Measurements from ENCODE around the gene CNPY3.
"Not testable (repeated sequence)": the region's sequence is repeated elsewhere in the genome, so short reads cannot be mapped to it uniquely, and the experiment has no call there.

Gene CNPY3

GRCh38 chr6:42928986-42929820 lies at the start of gene CNPY3:
Gene CNPY3, plus strand, starts transcription at chr6:42929480. Its CDS starts 91 bp downstream, at chr6:42929571.
- DNase-seq = peak; percentile 32

GRCh38 chr6:42880240-42880817 lies 49.0 kb upstream of the CNPY3 start:
- not testable (repeated sequence) for DNase-seq

GRCh38 chr6:42880871-42881270 lies 48.4 kb upstream of the CNPY3 start:
- DNase-seq = not testable (repeated sequence)

- no peak for DNase-seq
These were observed 43.6 kb upstream of the CNPY3 start for GRCh38 chr6:42885702-42886101.

GRCh38 chr6:42888201-42888600 lies 41.1 kb upstream of the CNPY3 start:
- DNase-seq = not testable (repeated sequence)

DNA sequence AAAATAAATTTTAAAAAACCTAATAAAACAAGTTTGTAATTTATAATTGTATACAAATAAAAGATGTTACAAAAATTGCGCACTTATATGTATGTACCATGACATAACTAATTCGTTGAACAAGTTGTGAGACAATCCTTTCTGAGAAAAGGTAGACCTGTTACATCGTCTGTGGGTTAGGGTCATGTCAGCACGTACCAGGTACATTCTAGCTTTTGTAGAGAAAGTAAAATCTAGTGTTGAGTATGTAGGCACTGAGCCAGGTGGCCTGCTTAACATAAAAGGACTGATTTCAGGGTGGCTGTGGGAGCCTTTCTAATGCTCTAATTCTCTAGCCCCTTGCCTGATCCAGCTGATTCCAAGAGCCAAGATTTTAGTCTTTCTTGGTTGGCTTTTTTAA lies 39.5 kb upstream of the CNPY3 start:
- DNase-seq = no peak

DNA sequence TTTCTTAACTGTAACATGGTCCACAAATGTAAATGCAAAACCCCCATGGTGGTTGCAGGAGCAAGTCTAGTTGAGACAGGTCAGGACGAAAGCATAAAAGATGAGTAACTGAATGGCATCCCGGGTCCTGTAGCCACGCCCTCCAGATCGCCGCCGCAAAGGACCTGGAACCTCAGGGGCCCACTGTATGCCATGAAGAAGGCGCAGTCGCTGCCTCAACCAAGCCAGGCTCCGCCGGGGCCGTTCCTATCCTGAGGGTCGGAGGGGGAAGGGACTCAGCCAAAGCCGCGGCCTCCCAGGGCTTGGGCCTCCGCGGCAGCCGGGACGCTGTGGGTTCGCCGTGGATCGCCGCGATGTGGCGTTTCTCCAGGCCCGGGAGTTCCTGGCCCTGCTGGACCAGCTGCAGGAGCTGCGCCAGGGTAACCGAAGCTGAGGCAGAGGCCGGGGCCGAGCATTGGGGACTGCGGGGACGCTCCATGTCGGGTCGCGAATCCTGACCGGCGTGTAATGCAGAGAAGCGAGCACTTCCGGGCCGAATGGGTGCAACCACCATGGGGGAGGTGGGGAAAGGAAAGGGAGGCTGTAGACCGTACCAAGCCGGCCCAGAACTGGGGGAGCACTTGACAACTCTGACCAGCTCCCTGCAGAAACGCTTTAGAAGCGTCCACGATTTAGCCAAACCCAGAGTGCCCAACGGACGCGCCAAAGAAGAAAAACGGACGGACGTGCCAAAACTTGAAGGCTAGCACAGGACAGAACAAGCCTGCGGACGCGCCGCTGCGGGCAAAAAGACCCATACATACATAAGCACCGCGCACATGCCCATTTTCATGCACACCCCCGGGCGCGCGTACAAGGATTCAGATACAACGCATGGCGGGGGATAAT lies 38.7 kb upstream of the CNPY3 start:
- DNase-seq = no peak

DNA sequence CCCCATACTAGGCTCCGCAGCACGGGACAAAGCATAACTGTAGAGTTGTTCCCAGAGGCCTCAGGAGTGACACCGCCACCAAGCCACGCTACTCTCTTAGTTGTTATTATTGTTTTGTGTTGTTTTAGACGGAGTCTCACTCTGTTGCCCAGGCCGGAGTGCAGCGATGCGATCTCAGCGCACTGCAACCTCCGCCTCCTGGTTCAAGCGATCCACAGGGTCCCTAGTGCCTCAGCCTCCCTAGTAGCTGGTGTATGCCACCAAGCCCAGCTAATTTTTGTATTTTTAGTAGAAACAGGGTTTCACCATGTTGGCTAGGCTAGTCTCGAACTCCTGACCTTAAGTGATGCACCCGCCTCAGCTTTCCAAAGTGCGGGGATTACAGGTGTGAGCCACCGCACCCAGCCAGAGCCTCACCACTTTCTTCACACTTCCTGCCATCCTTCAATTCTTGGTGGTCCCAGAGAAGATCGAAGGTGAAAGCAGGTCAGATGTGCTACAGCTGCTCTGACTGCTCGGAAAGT lies 38.0 kb upstream of the CNPY3 start:
- DNase-seq = no peak

GRCh38 chr6:42894041-42894828 lies 35.0 kb upstream of the CNPY3 start:
- not testable (repeated sequence) for DNase-seq

DNA sequence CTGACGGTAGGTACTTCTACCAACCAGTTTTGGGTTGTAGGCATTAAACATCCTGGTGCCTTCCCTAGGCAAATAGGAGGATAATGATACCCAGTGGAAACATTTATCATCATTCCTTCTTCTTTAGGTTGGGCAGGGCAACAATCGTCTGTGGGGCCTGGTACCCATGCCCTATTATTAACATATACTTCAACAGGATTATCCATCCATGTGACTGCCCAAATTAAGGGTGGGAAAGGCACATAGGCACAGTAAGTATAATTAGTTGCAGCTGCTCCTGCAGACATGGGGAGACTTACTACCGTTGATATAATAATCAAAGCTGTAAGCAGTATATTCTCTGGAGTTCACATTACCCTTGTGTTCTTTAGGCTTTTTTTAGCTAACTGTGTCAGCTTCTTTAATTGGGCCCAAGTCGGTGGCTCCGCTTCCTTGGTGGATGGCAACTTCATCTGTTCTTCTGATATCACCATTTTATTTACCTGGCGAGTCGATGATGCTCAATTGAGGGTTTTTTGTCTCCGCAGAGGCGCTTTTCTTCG lies 33.0 kb upstream of the CNPY3 start:
- no peak for DNase-seq

DNA sequence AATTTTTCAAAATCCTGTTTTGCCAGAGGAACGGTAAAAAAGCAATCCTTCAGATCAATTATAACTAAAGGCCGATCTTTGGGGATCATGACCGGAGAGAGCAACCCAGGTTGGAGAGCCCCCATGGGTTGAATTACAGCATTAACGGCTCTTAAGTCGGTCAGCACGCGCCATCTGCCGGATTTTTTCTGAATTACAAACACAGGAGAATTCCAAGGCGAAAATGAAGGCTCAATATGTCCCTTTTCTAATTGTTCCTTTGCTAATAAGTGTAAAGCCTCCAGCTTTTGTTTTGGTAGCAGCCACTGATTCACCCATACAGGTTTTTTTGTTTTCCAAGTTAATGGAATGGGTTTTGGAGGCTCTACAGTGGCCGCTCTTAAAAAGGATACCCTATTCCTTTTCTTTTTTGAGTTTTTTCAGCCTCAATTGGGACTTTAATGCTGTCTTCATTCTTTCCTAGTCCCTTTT lies 30.4 kb upstream of the CNPY3 start:
- DNase-seq = no peak

- no peak for DNase-seq
These were observed 29.4 kb upstream of the CNPY3 start for GRCh38 chr6:42899871-42900270.

GRCh38 chr6:42901538-42901957 lies 27.7 kb upstream of the CNPY3 start:
- DNase-seq = no peak

DNA sequence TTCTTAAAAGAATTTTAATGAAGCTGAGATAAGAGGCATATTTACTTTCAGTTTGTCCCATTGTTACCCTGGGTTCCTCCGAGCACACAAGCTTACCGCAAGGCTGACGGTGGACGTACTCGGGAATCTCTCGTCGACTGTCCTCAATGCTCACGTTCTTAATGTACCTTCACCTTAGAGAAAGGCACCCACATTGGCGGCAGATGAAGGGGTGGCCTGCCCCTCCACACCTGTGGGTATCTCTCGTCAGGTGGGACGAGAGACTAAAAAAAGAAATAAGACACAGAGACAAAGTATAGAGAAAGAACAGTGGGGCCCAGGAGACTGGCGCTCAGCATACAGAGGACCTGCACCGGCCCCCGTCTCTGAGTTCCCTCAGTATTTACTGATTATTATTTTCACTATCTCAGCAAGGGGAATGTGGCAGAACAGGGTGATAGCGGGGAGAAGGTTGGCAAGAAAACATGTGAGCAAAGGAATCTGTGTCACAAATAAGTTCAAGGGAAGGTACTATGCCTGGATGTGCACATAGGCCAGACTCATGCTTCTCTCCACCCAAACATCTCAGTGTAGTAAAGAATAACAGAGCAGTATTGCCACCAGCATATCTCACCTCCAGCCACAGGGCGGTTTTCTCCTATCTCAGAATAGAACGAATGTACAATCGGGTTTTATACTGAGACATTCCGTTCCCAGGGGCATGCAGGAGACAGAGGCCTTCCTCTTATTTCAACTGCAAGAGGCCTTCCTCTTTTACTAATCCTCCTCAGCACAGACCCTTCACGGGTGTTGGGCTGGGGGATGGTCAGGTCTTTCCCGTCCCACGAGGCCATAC lies 26.6 kb upstream of the CNPY3 start:
- not testable (repeated sequence) for DNase-seq

- DNase-seq = no peak
These were observed 24.8 kb upstream of the CNPY3 start for GRCh38 chr6:42904467-42904866.

DNA sequence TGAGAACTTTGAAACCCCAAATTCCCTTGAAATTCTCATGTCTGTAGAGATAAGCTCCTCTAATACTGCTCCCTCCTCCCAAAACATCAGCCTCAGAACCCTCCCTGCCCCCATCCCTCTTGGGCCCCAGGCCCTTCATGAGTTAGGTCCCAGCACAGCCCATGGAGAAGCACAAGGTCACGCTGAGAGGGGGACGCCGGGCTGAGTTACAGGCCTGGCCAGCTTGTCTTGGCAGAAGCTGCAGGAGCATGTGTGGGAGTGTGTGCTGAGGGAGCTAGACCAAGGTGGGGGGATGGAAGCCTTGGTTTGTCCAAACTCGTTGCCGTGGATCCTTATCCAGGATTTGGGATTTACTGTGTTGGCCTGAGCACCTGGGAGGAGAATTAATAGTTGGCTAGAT lies 21.9 kb upstream of the CNPY3 start:
- DNase-seq = no peak

- no peak for DNase-seq
These were observed 19.4 kb upstream of the CNPY3 start for GRCh38 chr6:42909835-42910234.

DNA sequence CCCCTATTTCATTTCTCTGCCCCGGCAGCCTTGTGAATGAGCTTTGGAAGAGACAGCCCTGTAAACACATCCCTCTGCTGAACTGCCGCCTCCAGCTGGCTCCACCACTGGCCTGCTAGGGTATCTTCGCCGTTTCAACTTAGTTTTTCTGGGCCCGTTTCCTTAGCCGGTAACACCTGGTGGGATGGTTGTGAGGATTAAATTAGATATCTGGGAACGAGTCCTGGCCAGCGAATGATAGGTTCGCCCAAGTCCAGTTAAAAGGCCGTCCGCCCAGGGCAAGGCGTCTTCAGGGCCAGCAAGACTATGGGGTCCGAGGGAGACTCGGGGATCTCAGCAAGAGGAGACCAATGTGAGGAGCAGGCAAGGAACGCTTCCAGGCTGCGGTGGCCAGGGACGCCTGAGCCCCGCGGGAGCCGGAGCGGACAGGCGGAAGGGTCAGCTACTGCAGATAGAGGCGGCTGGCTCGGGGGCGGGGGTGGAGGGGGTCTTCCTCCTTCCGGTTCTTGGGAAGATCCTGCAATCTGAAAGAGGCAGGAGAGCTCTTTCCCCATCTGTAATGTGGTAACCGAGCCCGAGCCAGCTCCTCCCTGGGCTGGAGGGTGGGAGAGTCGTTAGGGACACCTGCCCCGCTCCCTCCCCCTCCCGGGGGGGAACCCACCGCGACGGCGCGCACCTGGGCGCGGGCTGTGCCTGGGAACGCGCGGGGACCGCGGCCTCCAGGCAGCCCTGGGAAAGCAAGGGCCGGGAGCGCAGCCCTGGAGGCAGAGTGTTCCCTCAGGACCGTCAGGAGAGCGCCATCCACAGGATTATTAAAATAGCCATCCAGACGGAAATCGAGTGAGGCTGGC lies 17.9 kb upstream of the CNPY3 start:
- DNase-seq = no peak

DNA sequence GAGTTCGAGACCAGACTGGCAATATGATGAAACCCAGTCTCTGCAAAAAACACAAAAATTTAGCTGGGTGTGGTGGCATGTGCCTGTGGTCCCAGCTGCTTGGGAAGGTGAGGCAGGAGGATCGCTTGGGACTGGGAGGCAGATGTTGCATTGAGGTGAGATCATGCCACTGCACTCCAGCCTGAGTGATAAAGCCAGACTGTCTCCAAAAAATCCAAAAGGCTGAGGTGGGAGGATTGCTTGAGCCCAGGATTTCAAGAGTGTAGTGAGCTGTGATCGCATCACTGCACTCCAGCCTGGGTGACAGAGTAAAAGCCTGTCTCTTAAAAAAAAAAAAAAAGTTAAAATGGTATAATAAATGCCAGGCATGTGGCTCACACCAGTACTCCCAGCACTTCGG lies 14.7 kb upstream of the CNPY3 start:
- no peak for DNase-seq

GRCh38 chr6:42915732-42916131 lies 13.5 kb upstream of the CNPY3 start, which contains the start of gene PTCRA:
Gene PTCRA, plus strand, starts transcription at chr6:42916053. Its CDS starts 17 bp downstream, at chr6:42916070.
- DNase-seq = no peak
